ENCODE data around the gene CNTLN.
"Not testable (repeated sequence)": the region's sequence is repeated elsewhere in the genome, so short reads cannot be mapped to it uniquely, and the experiment has no call there.

The CNTLN gene

GRCh38 chr9:17422994-17423680, 288.3 kb downstream of the CNTLN start:
- no peak for DNase-seq

GRCh38 chr9:17423681-17424011, 288.8 kb downstream of the CNTLN start:
- no peak for DNase-seq

DNA sequence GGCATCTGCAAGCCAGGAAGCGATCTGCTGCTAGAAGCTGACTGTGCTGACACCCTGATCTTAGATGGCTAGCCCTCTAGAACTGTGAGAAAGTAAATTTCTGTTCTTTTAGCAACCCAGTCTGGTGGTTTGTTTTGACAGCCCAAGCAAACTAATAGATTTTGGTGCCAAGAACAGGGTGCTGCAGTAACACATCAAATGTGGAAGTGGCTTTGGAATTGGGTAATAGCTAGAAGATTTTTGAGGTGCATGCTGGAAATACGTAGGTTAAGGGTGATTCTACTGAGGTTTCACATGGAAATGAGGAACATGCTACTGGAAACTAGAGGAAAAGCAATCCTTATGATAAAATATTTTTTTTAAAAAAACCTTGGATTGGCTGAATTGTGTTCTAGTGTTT, 290.5 kb downstream of the CNTLN start:
- DNase-seq, result no peak

- no peak for DNase-seq
Measured at GRCh38 chr9:17433526-17433925, 298.7 kb downstream of the CNTLN start.

DNA sequence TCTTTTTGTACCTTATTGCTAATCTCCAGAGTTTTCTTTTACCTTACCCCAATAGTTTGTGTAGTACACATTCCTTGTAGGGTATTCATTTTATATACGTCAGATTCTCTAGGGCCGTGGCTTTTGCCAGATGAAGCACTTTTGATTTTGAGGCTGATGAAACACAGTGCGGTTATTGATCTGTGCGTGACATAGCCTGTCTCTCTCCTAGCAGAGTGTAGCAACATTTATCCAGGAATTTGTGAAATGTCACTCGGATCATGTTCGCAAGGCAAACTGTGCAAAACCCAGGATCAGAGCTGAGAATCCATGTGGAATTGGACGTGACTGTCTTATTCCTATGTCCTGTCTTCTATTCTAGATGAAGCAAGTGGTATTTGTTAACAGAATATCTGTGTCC, 302.0 kb downstream of the CNTLN start:
- DNase-seq, result no peak

DNA sequence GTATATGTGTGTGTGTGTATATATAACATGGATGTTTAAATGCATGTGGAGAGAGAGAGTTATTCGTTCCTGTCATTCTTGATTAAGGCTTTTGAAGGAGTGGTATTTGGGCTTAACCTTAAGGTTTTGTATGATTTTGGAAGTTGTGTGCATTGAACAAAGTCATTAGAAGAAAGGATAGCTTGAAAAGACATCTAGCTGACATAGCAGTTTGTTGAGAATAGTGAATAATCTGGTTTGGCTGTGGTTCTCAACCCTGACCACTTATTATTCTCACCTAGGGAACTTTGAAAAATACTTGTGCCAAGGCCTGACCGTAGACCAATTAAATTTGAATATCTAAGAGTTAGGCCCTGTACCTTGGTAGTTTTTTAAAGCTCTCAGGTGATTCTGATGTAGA, 303.0 kb downstream of the CNTLN start:
- DNase-seq, result no peak

GRCh38 chr9:17445126-17445525, 310.3 kb downstream of the CNTLN start:
- DNase-seq, result not testable (repeated sequence)

GRCh38 chr9:17453751-17454150, 318.9 kb downstream of the CNTLN start:
- DNase-seq, result no peak

DNA sequence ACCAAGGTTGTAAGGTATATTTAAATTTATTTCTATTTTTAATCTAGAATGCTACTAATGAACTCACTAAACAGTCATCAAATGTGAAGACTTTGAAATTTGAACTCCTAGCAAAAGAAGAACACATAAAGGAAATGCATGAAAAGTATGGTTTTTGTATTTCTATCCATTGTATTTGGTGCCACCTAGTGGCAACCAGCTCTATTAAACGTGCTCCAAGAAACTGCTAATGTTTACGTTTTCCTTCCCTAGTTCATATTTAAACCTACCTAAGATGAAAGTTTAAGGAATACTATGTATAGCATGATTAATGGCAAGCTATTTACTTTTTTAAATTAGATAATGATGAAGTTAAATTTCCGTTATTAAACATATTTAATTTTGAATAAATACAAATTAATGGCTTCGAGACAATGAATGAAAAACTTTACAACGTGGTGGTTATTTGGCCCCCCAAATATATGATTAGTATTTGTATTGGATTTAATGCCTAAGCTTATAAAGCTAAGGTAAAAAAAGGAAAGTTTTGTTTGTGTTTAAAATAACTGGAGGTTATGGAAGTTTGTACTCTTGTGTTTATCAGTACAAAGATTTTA, 328.1 kb downstream of the CNTLN start:
- peak; percentile 11 for DNase-seq

- DNase-seq, result no peak
Measured at GRCh38 chr9:17470036-17470813, 335.4 kb downstream of the CNTLN start.

- no peak for DNase-seq
Measured at GRCh38 chr9:17472126-17472525, 337.3 kb downstream of the CNTLN start.

DNA sequence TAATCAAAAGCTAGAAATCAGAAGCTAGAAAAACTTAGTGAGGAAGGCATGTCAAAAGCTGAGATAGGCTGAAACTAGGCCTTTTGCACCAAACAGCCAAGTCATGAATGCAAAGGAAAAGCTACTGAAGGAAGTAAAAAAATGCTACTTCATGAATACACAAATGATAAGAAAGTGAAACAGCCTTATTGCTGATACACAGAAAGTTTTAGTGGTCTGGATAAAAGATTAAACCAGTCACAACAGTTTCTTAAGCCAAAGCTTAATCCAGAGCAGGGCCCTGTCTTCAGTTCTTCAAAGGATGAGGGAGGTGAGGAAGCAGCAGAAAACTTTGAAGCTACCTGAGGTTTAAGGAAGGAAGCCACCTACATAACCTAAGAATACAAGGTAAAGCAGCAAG, 341.6 kb downstream of the CNTLN start:
- DNase-seq, result no peak

DNA sequence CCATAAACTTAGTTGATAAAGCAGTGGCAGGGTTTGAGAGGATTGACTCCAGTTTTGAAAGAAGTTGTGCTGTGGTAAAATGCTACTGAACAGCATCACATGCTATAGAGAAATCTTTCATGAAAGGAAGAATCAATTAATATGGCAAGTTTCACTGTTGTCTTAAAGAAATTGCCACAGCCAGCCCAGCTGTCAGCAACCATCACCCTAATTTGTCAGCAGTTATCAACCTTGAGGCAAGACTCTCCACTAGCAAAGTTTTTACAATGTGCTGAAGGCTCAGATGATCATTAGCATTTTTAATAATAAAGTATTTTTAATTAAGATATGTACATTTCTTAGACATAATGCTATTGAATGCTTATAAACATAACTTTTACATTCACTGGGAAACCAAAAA, 343.0 kb downstream of the CNTLN start:
- no peak for DNase-seq

DNA sequence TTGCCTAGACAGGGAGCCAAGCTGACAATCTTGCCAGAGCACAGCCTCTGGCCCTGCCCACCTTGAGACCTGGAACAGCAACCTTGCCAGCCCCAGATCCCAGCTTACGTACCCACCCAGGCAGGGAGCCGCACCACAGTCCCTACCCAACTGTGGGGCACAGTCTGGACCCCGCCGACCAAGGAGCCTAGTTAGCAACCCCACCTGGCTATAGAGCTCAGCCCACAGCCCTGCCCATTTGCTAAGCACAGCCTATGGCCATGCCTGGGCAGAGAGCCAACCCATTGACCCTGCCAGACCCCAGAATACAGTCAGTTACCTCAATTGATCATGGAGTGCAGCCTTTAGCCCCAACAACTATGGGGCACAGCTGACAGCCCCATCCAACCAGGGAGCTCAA, 346.1 kb downstream of the CNTLN start:
- no peak for DNase-seq

- no peak for DNase-seq
Measured at GRCh38 chr9:17481565-17481964, 346.7 kb downstream of the CNTLN start.

GRCh38 chr9:17484906-17485305, 350.1 kb downstream of the CNTLN start:
- DNase-seq, result no peak

GRCh38 chr9:17486396-17486795, 351.6 kb downstream of the CNTLN start:
- DNase-seq, result no peak

DNA sequence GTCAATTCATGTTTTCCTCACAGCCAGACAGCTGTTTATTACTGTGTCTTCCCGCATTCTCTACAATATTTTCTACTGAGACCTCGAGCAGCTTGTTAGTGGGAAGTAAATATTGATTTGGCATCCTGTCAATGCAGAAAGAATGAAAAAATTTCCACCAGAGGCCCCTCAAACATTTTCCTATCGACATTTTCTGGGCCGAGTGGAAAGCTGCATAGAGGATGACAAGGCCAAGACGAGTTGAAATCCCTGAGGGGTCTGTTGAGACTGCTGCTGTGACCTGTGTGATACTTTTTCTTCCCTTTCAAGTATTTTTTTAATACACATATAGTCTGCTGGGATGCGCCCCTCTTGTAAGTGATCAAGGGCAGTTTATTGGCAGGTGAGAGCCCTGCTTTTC, 352.6 kb downstream of the CNTLN start:
- DNase-seq, result no peak

DNA sequence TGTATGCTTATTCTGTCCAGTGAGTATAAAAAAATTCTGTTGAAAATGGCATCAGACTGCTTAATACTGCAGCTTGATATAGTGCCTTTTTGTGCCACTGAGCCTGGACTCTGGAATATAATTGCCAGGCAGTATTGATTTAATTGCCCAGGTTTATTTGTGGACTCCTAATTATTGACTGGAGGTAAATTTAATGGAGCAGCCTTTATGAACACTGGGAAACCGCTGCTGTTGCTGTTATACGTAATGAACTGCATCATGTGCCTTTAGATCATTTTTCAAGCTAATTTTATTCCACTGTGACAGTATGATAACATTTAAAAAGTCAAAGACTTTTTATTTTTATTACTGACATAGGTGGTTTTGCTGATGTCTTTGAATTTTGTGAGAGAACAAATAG, 353.8 kb downstream of the CNTLN start:
- no peak for DNase-seq

- DNase-seq, result no peak
Measured at GRCh38 chr9:17490110-17490509, 355.3 kb downstream of the CNTLN start.

DNA sequence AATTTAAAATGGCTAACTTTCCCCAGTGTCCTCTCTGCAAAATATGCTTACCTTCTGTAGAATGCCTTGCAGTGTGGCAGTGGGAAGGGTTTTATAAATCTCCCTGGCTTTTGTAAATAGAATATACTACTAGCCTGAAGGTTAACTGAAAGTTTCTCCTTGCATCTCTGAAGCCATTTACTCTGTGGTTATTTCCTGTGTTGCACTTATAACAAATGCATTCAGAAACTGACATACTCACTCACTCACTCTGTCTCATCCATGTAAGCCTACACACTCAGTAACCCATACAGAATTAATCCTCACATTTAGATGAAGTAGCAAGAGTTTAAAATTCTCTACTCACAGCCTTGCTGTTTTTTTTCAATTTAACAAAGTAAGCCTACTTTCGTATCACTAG, 356.9 kb downstream of the CNTLN start:
- DNase-seq, result no peak

- DNase-seq, result no peak
Measured at GRCh38 chr9:17503196-17503595, 368.4 kb downstream of the CNTLN start.

- DNase-seq, result no peak
Measured at GRCh38 chr9:17509151-17509550, 374.3 kb downstream of the CNTLN start.

GRCh38 chr9:17509701-17510100, 374.9 kb downstream of the CNTLN start:
- DNase-seq, result no peak
